Kidney glomerular epithelial cell (primary cell): ENCODE results near the gene PRKN.

Source experiments
- DNase-seq: peaks from one replicate; lab custom pipeline; 2025; lab: John Stamatoyannopoulos, UW

Gene PRKN

DNA sequence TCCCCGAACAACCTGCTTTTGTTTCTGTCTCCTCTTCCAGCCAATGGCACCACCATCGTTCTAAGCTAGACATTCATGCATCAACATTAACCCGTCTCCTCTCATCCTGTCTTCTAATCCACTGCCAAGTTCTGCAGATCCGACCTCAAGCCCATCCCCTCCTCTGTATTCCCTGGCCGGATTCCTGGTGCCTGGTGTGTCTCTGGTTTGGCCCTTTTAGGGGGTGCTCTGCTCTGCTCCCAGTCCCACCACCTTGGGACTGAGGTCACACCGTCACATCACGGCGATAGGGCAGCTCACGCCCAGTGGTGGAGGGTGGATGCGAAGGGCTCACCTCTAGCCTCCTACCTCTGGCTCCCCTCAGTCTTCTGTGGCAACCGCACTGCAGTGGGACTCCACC, 1351.2 kb downstream of the PRKN start:
- DNase-seq: no peak

DNA sequence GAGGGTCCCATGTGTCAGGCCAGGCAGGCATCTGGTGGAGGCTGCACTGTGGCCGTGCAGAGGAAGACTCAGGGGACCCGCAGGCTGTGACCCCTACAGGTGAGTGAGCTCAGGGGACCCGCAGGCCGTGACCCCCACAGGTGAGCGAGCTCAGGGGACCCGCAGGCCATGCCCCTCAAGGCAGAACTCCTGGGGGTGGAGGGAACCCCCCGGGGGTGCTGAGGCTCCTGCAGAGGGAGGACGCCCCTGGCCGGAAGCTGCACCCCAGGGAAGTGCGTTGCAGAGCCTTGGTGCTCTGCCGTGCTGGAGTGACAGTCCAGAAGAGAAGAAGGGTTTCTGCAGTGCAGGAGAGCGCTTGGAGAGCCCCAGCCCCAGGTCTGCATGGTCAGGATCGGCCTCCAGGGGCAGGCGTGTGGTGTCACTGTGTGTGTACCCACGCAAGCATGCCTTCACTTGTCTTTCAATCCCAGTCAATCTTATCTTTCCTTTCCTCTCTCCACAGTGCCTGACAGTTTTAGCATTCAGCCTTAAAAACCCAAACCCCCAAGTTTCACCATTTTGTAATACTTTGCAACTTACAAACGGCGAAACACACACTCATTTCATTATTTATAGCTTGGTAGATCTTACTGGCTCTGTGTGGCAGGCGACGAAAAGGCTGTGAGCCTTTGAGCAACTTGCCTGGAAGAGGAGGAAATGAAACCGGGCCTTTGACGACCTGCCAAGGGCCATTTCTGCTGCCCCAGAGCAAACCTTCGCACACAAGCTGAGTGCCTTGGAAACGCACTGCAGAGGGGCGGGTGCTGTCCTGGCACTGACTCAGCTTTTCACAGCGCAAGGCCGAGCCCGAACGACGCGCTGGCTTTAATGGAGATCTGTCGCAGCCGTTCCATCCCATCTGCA, 1352.3 kb downstream of the PRKN start:
- no peak for DNase-seq

DNA sequence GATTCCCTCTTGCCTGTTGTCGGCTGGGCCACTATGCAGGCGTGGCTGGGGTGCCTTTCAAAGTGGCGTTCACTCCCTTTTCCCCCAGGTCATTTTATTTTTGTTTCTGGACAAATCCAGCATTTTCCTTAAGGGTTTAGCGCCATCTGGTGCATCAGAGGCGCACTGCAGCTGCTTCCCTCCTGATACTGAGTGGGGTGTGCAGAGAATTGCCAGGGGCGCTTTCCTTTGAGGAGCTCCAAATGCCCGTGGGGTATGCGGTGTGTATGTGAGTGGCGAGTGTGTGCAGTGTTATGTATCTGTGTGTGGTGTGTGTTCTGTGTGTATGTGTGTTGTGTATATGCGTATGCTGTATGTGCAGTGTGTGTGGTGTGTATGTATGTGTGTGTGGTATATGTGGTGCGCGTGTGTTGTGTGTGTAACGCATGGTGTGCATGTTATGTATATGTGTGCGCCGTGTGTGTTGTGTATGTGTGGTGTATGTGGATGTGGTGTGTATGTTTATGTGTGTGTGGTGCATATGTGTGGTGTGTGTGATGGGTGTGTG, 1353.6 kb downstream of the PRKN start:
- peak; percentile 23 for DNase-seq

- DNase-seq: no peak
Observed at GRCh38 chr6:161372422-161372793, 1355.2 kb downstream of the PRKN start.

GRCh38 chr6:161370880-161371279, 1356.7 kb downstream of the PRKN start:
- peak; percentile 72 for DNase-seq

DNA sequence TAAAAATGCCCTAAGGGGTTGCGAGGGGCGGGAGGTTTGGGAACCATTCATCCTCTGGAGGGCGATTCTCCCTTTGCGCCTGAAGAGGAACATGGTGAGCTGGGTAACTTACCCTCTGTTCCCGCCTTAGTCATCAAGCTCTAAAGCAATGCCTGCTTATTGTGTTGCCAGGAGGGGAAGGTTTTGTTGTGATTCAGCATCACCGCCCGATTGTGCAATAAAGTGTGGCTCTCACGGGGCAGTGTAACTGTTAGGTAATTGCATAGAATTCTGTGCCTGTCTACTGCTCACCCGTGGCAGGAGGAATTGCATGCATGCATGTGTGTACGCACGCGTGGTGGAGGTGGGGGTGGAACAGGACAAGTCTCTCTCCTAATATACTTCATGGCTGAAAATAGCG, 1358.2 kb downstream of the PRKN start:
- peak; percentile 80 for DNase-seq

DNA sequence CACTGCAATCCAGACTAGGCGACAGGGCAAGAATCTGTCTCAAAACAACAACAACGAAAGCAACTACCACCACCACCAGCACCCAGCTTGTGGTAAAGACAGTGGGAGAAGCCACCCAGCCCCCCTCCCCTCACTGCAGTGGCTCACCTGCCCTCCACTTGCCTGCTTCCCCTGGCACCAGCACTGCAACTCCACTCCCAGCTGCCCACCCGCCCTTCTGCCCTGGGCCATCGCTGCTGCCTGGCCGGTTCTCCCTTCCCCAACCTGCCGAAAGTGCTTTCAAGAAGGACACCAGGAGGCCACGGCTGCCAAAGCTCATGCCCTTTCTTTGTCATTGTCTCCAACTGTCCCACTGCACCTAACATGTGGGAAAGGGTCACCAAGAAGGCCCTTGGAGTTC, 1359.1 kb downstream of the PRKN start:
- no peak for DNase-seq

GRCh38 chr6:161367472-161367871, 1360.1 kb downstream of the PRKN start:
- DNase-seq: no peak

GRCh38 chr6:161366301-161366923, 1361.2 kb downstream of the PRKN start:
- no peak for DNase-seq

- no peak for DNase-seq
Observed at GRCh38 chr6:161365633-161366032, 1361.9 kb downstream of the PRKN start.

- no peak for DNase-seq
Observed at GRCh38 chr6:161363286-161363685, 1364.3 kb downstream of the PRKN start.

DNA sequence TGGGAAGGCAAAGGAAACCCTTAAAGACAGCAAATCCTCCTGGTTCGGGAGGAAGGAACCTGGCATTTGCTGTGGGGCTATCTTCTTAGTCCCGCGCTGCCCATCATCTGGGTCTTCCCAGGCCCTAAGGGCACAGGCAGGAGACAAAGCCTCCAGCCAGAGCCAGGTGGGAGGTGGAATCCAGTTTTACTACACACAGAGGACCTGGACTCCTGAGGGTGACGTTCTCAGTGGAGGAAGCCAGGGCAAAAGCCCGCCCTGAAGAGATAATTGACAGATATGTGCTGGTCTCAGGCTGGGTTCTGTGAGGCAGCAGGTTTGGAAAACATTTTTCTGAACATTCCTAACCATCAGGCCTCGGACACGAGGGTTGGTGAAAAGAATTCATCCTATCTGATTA, 1365.3 kb downstream of the PRKN start:
- no peak for DNase-seq

GRCh38 chr6:161361529-161361928, 1366.0 kb downstream of the PRKN start:
- DNase-seq: no peak

DNA sequence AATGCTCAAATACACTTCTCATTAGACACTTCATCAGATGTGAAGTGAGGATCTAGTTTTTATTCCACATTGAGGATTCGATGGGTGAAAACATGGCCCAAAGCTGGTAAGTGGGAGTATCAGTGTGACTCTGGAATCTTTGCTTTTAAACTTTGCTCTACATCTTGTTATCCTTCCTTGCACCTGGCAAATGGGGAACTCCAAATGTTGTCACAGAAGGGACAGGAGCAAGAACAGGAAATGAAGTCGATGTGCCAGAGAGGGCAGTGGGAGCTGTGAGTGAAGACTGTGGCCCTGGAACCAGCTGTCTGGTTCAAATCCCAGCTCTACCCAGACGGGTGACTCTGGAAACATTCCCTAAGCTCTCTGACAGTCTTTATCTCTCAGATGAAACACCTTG, 1367.0 kb downstream of the PRKN start:
- DNase-seq: no peak

DNA sequence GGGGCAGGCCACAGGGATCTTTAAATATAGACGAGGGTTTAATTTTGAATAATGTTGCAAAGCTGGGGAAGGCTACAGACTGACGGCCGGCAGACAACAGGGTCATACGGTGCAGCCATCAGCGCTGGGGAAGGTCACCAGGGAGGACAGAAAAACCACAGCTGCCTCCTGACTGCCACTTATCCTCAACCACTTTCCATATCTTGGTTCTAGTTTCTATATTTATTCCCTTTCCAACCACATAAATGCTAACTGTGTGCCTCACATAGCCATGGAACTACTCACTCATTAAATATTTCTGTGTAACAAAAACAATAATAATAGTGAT, 1368.0 kb downstream of the PRKN start:
- DNase-seq: no peak

DNA sequence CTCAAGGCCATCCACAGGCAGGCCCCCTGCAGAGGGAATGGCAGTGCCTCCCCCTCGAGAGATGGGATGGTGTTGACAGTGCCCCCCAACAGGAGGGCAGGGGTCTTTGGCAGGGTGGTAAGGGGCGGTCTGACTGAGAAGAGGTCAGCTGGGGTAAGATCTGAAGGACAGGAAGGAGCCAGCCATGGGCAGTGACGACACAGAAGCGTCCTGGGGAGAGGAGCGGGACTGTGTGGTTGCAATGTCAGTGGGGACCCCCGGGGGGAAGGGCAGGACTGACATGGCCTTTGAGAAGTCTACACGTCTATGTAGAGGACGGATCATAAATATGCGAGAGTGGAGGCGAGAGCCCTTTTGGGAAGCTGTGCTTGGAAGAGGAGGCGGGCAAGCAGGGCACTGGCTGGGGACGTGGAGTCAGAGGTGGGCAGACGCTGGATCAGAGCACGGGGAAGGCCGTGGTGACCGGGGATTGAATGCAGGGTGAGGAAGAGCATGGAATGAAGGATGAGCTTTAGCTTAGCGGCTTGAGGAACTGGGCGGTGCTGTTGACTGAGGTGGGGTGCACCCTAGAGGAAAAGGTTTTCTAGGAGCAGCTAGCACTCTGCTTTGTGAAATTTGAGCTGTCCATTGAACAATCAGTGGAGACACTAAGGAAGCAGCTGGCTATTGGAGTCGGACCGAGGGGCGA, 1371.3 kb downstream of the PRKN start:
- no peak for DNase-seq

- no peak for DNase-seq
Observed at GRCh38 chr6:161355696-161356095, 1371.9 kb downstream of the PRKN start.

- no peak for DNase-seq
Observed at GRCh38 chr6:161354956-161355355, 1372.6 kb downstream of the PRKN start.

- no peak for DNase-seq
Observed at GRCh38 chr6:161354276-161354840, 1373.2 kb downstream of the PRKN start.

DNA sequence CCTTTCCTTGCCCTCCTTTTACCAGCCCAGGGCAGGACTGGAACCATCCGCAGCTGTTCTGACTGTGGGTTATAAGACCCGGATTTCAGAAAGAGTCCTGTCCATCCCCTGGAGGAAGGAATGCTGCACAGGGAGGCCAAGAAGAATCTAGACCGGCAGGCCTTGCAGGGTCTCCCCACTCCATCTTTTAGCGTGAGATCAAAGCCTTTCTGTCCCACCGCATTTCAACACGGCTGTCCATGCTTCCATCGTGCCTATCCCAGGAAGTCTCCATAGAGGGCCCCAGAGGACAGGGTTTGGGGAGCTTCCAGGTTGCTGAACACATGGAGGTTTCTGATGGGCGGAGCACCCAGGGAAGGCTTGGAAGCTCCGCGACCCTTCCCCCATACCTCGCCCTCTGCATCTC, 1374.4 kb downstream of the PRKN start:
- no peak for DNase-seq

- no peak for DNase-seq
Observed at GRCh38 chr6:161351858-161352257, 1375.7 kb downstream of the PRKN start.

DNA sequence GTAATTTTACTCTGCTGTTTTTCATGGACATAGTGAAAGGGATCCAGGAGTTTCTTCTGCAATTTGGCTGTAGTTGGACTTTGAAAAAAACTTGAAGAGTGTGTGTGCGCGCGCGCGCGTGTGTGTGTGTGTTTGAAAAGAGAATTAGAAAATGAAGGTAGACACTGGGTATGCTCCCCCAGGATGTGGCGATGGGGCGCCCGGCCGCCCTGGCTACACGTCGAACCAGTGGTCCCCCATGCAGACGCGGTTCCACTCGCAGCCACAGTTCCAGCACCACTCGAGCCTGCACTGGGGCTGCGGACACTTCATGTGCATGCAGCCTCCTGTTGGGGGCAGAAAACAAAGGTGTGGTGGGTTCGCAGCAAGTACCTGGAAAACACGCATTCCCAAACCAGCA, 1377.7 kb downstream of the PRKN start:
- DNase-seq: no peak

DNA sequence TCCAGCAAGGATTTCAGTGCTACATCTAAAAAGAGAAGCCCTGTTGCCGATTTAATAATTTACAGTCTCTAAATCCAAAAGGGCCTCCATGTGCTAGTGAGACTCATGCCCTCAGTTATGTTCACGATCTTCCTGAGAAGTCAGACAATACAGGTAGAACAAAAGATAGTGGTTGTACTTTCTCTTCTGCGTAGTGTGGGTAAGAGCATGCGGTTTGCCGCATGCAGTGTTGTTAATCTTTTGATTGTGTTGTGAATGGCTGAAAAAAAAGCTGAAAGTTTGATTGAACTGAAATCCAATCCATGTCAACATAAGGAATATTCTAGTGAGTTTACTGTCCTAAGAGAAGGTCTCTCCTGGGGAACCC, 1379.0 kb downstream of the PRKN start:
- DNase-seq: no peak
